Measurements from ENCODE around the gene SUSD5.

GRCh38 chr3:33153782-33154181, 64.8 kb downstream of the SUSD5 start:
- no peak for TF ChIP-seq EZH2 (IDR thresholded peaks at IDR 0.05; ENCODE audit: low read depth, unreplicated experiment)
- TF ChIP-seq CTCF (conservative IDR thresholded peaks at IDR 0.05; ENCODE audit: low read depth in 2 of 2) = no peak
- no peak for TF ChIP-seq EZH2phosphoT487 (IDR thresholded peaks at IDR 0.05; ENCODE audit: unreplicated experiment)
- TF ChIP-seq CREB1 (CRISPR knock-in tag; IDR thresholded peaks at IDR 0.05; ENCODE audit: low read depth) = no peak

Measured in GM23338 (cell line).